Measurements from ENCODE around the gene CKMT1B.
"Not testable (repeated sequence)": the region's sequence is repeated elsewhere in the genome, so short reads cannot be mapped to it uniquely, and the experiment has no call there.

Gene CKMT1B

GRCh38 chr15:43593328-43594190 lies at the start of gene CKMT1B:
Gene CKMT1B (plus strand): TSS chr15:43594027. CDS start chr15:43594219, 192 bp downstream.
- DNase-seq: not testable (repeated sequence)

- DNase-seq: no peak
These were observed 49.6 kb upstream of the CKMT1B start for GRCh38 chr15:43544266-43544665.

GRCh38 chr15:43545426-43545825 lies 48.4 kb upstream of the CKMT1B start:
- DNase-seq: no peak

GRCh38 chr15:43547539-43547938 lies 46.3 kb upstream of the CKMT1B start:
- no peak for DNase-seq

DNA sequence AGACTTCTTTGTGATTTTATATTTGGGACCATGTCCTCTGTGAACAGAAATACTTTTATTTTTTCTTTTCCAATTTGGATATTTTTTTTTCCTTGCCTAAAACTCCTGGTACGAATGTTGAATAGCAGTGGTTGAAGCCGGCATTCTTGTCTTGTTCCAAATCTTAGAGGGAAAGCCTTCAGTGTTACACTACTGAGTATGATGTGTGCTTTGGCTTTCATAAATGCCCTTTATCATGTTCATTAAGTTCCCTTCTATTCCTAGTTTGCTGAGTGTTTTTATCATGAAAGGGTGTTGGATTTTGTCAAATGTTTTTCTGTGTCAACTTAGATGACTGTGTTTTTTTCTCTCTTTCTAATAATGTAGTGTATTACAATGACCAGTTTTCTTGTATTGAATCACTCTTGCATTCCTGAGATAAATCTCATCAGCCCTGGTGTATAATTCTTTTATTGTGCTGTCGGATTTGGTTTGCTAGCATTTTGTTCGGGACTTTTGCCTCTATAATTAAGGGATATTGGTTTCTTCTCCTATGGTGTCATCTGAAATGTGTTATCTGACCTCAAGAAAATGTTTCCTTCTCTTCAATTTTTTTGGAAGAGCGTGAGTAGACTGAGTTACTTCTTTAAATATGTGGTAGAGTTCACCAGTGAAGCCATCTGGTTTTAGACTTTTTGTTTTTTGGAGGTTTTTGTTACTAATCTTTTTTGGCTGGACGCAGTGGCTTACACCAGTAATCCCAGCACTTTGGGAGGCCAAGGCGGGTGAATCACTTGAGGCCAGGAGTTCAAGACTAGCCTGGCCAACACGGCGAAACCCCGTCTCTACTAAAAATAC lies 43.1 kb upstream of the CKMT1B start:
- DNase-seq: no peak

- no peak for DNase-seq
These were observed 41.6 kb upstream of the CKMT1B start for GRCh38 chr15:43552256-43552655.

GRCh38 chr15:43552986-43553385 lies 40.8 kb upstream of the CKMT1B start:
- DNase-seq: no peak

GRCh38 chr15:43562753-43563152 lies 31.1 kb upstream of the CKMT1B start:
- DNase-seq: not testable (repeated sequence)

- DNase-seq: not testable (repeated sequence)
These were observed 30.0 kb upstream of the CKMT1B start for GRCh38 chr15:43563793-43564192.

DNA sequence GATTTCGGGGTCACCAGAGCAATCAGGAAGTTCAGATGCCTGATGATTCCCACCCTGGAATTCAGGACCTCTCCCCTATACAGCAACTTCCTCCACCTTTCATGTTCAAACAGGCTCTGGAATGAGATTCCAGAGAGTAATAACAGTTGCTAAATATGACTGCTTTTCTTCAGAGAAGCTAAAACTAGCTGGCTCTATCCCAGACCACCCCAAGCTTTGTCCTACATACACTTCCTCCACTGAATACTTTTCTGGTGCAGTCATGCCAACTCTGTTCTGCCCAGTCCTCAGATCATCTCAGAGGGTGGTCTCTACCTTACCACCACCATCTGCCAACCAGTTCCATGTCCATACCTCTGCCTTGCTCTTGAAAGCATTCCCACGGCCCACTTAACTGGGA lies 27.2 kb upstream of the CKMT1B start:
- not testable (repeated sequence) for DNase-seq

- DNase-seq: not testable (repeated sequence)
These were observed 19.2 kb upstream of the CKMT1B start for GRCh38 chr15:43574607-43575006.

- DNase-seq: not testable (repeated sequence)
These were observed 3.9 kb upstream of the CKMT1B start, which contains the start of gene PPIP5K1 for GRCh38 chr15:43589778-43590466. Gene PPIP5K1 (minus strand): TSS chr15:43590208. CDS start chr15:43584504, 5,704 bp downstream.

GRCh38 chr15:43592841-43593240 lies 986 bp upstream of the CKMT1B start:
- not testable (repeated sequence) for DNase-seq

- not testable (repeated sequence) for DNase-seq
These were observed 5.3 kb downstream of the CKMT1B start for GRCh38 chr15:43599131-43599530.

DNA sequence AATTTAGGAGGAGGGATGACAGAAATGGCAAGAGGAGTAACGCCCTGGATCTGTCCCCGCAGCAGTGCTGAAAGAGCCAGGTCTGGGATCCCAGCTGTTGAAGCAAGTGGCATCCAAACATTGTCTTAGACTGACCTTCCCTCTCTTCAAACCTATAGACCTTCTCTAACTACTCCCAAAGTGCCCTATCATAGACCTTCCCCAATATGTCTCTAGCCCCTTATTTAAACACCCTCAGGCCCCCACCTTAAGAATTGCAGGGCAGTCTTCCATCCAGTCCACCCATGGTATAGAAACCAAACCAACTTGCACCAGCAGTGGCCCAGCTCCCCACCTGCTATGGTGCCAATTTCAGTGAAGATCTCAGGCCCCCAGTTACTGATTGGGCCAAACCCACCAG lies 6.4 kb downstream of the CKMT1B start:
- not testable (repeated sequence) for DNase-seq

DNA sequence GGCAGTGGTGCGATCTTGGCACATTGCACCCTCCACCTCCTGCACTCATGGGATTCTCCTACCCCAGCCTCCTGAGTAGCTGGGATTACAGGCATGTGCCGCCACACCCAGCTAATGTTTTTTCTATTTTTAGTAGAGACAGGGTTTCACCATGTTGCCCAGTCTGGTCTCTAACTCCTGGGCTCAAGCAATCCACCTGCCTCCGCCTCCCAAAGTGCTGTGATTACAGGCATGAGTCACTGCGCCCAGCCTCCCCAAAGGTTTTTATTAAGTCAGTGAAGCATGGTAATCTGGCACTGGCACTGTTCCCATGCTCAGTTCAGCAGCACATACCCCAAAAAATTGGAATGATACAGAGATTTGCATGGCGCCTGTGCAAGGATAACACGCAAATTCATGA lies 8.4 kb downstream of the CKMT1B start:
- not testable (repeated sequence) for DNase-seq

DNA sequence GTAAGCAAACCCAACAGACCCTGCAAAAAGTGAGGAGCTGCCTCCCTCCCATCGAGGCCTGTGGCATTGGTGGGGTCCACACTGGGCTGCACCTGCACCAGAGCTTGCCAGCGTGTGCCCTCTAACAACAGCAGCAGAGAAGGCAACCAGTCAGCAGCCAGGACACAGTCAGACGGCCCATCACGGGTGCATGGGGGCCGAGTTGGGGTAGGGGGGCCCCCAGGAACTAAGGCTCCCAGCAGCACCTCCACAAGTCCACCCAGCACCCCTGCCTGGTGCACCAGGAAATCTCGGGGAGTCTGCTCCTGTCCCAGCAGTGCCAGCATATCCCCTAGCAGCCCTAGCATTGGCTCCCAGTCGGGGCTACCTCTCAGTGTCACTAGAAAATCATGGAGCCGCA lies 23.9 kb downstream of the CKMT1B start:
- DNase-seq: not testable (repeated sequence)

- not testable (repeated sequence) for DNase-seq
These were observed 24.9 kb downstream of the CKMT1B start, which contains the start of gene STRC for GRCh38 chr15:43618700-43619099. Gene STRC (minus strand): TSS chr15:43618800. CDS start chr15:43618722, 78 bp downstream.

- DNase-seq: not testable (repeated sequence)
These were observed 28.4 kb downstream of the CKMT1B start for GRCh38 chr15:43622068-43622799.

- DNase-seq: no peak
These were observed 31.3 kb downstream of the CKMT1B start for GRCh38 chr15:43625106-43625505.

DNA sequence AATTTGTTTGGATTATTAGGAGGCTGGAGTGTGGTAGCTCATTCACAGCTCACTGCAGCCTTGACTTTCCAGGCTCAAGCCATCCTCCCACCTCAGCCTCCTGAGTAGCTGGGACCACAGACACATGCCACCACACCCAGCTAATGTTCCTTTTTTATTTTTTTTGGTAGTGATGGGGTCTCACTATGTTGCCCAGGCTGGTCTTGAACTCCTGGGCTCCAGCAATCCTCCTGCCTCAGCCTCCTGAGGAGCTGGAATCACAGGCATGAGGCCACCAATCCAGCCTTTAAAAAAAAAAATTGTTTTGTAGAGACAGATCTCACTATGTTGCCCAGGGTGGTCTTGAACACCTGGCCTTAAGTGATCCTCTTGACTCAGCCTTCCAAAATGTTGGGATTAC lies 33.1 kb downstream of the CKMT1B start:
- not testable (repeated sequence) for DNase-seq
